HG03060 (cell line): ENCODE measurements around the gene HOXD11.

Experiments used
- ATAC-seq: cut with Tn5 transposase; IDR thresholded peaks from one replicate; pipeline ENCODE4 v1.9.1; 2021; ENCODE audit warnings: low read depth, moderate number of reproducible peaks; ENCODE audit not compliant: unreplicated experiment

HOXD11 gene

GRCh38 chr2:176146101-176146500 lies 39.0 kb downstream of the HOXD11 start:
- ATAC-seq, result no peak

GRCh38 chr2:176146645-176147044 lies 39.6 kb downstream of the HOXD11 start:
- no peak for ATAC-seq

GRCh38 chr2:176147210-176147799 lies 40.2 kb downstream of the HOXD11 start:
- no peak for ATAC-seq

- no peak for ATAC-seq
Observed at GRCh38 chr2:176147800-176148496, 40.9 kb downstream of the HOXD11 start.

GRCh38 chr2:176148751-176149421 lies 41.8 kb downstream of the HOXD11 start:
- ATAC-seq, result no peak

GRCh38 chr2:176149481-176149938 lies 42.4 kb downstream of the HOXD11 start:
- ATAC-seq, result no peak

GRCh38 chr2:176149939-176150583 lies 43.0 kb downstream of the HOXD11 start:
- no peak for ATAC-seq

GRCh38 chr2:176150584-176151441 lies 43.7 kb downstream of the HOXD11 start:
- ATAC-seq, result no peak

GRCh38 chr2:176151442-176152287 lies 44.6 kb downstream of the HOXD11 start, which contains the start of gene HOXD4:
TSS of gene HOXD4 (plus strand) at chr2:176151550. CDS start at chr2:176151634, 84 bp downstream.
- ATAC-seq, result no peak

- ATAC-seq, result no peak
Observed at GRCh38 chr2:176152350-176153181, 45.5 kb downstream of the HOXD11 start.

GRCh38 chr2:176154576-176155252 lies 47.6 kb downstream of the HOXD11 start:
- no peak for ATAC-seq

GRCh38 chr2:176155356-176156044 lies 48.4 kb downstream of the HOXD11 start:
- no peak for ATAC-seq

GRCh38 chr2:176156301-176156806 lies 49.3 kb downstream of the HOXD11 start:
- no peak for ATAC-seq

GRCh38 chr2:176156807-176157498 lies 49.9 kb downstream of the HOXD11 start, which contains the start of gene HOXD3:
TSS of gene HOXD3 (plus strand) at chr2:176157307. CDS start at chr2:176169115, 11,808 bp downstream.
- ATAC-seq, result no peak

GRCh38 chr2:176157499-176158185 lies 50.6 kb downstream of the HOXD11 start:
- ATAC-seq, result no peak

GRCh38 chr2:176158186-176158591 lies 51.1 kb downstream of the HOXD11 start:
- no peak for ATAC-seq
